ENCODE results near the gene PPP4R3B. TPM values are rescaled to one million over a fixed set of nuclear protein-coding genes. Genes with fewer than 3 reads are reported as not detected.

PPP4R3B gene
- total RNA-seq, 1 donor from 2014 or later = 38.2 TPM

DNA sequence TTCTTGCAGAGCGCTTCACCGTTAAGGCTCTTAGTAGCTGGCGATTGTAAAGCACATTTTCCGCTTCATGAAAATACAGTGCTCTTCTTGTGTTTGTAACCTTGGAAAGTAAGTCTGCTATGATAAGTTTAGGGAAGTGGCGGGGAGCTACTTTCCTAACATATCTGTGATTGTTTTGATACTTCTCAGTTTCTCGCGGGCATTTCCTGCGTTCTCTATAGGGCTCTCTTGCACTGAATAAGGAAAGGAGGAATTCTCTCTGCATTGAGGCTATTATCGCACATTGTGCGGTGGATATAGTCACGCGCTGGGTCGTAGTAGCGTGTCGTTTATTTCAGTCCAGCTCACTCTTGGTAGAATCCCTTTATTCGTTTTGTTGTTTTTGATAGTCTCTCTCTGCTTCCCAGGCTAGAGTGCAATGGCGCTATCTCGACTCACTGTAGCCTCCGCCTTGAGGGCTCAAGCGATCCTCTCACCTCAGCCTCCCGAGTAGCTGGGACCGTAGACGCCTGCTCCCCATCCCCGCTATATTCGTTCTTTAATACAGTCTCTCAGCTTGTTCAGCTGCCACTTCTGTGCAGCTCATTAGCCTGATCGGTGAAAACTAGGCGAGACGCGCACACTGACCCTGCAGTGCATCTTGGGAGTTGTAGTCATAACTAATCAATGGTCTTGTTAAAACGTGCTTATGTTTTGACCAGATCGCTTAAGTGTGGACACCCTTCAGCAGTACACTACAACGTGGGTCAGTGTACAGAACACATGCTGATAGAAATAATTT, 1.0 kb upstream of the PPP4R3B start:
- no peak for FAIRE-seq
- no peaks in the 10 kb centered on the region for H3K9me3 ChIP-seq (ENCODE audit: insufficient read depth, low read depth, low read length)
- peaks cover 80% of the 10 kb centered on the region for H3K79me2 ChIP-seq (ENCODE audit: insufficient read depth, low read length)
- Mint-ChIP-seq H3K27me3 (ENCODE audit: low read depth, unreplicated experiment) (no peaks in the 10 kb centered on the region), H3K9me3 (ENCODE audit: unreplicated experiment) (no peaks in the 10 kb centered on the region), H3K36me3 (ENCODE audit: low read depth, unreplicated experiment) (peaks cover 3% of the 10 kb centered on the region), H3K4me3 (ENCODE audit: unreplicated experiment) (no peak overlapping the region), H3K4me1 (ENCODE audit: low read depth, unreplicated experiment) (peaks cover 7% of the 10 kb centered on the region), H3K27ac (ENCODE audit: unreplicated experiment) (no peak overlapping the region)
- DNase-seq (ENCODE audit: low read depth) = peak; percentile 41
- peaks cover 5% of the 10 kb centered on the region for H3K4me1 ChIP-seq (ENCODE audit: insufficient read depth, low read length)
- peak overlapping the region; percentile 98 for H3K4me3 ChIP-seq (ENCODE audit: insufficient read depth, low read depth, low read length)
- H4K20me1 ChIP-seq (ENCODE audit: insufficient read depth, low read length) = peaks cover 13% of the 10 kb centered on the region
- peaks cover 2% of the 10 kb centered on the region for H3K36me3 ChIP-seq (ENCODE audit: insufficient read depth, low read length)
- peak overlapping the region; percentile 82 for H2AFZ ChIP-seq (ENCODE audit: low read depth, low read length)
- H3K9ac ChIP-seq (ENCODE audit: low read length) = peak overlapping the region; percentile 98
- TF ChIP-seq EZH2 (IDR thresholded peaks at IDR 0.05; ENCODE audit: insufficient read depth, low read length) = no peak
- TF ChIP-seq, protein P1, sequence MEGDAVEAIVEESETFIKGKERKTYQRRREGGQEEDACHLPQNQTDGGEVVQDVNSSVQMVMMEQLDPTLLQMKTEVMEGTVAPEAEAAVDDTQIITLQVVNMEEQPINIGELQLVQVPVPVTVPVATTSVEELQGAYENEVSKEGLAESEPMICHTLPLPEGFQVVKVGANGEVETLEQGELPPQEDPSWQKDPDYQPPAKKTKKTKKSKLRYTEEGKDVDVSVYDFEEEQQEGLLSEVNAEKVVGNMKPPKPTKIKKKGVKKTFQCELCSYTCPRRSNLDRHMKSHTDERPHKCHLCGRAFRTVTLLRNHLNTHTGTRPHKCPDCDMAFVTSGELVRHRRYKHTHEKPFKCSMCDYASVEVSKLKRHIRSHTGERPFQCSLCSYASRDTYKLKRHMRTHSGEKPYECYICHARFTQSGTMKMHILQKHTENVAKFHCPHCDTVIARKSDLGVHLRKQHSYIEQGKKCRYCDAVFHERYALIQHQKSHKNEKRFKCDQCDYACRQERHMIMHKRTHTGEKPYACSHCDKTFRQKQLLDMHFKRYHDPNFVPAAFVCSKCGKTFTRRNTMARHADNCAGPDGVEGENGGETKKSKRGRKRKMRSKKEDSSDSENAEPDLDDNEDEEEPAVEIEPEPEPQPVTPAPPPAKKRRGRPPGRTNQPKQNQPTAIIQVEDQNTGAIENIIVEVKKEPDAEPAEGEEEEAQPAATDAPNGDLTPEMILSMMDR (IDR thresholded peaks at IDR 0.05; ENCODE audit: insufficient read depth, low read depth, low read length) = no peak
- H3K27me3 ChIP-seq (ENCODE audit: insufficient read depth, low read length) = no peaks in the 10 kb centered on the region
- peak overlapping the region; percentile 89 for H3K4me2 ChIP-seq (ENCODE audit: low read length)
- H3K27ac ChIP-seq (ENCODE audit: low read depth, low read length) = peak overlapping the region; percentile 94

- DNase-seq (ENCODE audit: low read depth) (no peak), FAIRE-seq (no peak)
- H2AFZ ChIP-seq (ENCODE audit: low read depth, low read length) = peak overlapping the region; percentile 82
- H3K36me3 ChIP-seq (ENCODE audit: insufficient read depth, low read length) = peaks cover 4% of the 10 kb centered on the region
- no peaks in the 10 kb centered on the region for H3K27me3 ChIP-seq (ENCODE audit: insufficient read depth, low read length)
- H3K27ac ChIP-seq (ENCODE audit: low read depth, low read length) = peak overlapping the region; percentile 94
- peak overlapping the region; percentile 98 for H3K4me3 ChIP-seq (ENCODE audit: insufficient read depth, low read depth, low read length)
- peaks cover 86% of the 10 kb centered on the region for H3K79me2 ChIP-seq (ENCODE audit: insufficient read depth, low read length)
- Mint-ChIP-seq H3K9me3 (ENCODE audit: unreplicated experiment) (no peaks in the 10 kb centered on the region), H3K4me3 (ENCODE audit: unreplicated experiment) (no peak overlapping the region), H3K4me1 (ENCODE audit: low read depth, unreplicated experiment) (peaks cover 7% of the 10 kb centered on the region), H3K27ac (ENCODE audit: unreplicated experiment) (no peak overlapping the region), H3K36me3 (ENCODE audit: low read depth, unreplicated experiment) (peaks cover 6% of the 10 kb centered on the region), H3K27me3 (ENCODE audit: low read depth, unreplicated experiment) (no peaks in the 10 kb centered on the region)
- no peaks in the 10 kb centered on the region for H3K9me3 ChIP-seq (ENCODE audit: insufficient read depth, low read depth, low read length)
- H3K4me2 ChIP-seq (ENCODE audit: low read length) = peak overlapping the region; percentile 89
- H4K20me1 ChIP-seq (ENCODE audit: insufficient read depth, low read length) = peaks cover 13% of the 10 kb centered on the region
- peak overlapping the region; percentile 98 for H3K9ac ChIP-seq (ENCODE audit: low read length)
- peaks cover 5% of the 10 kb centered on the region for H3K4me1 ChIP-seq (ENCODE audit: insufficient read depth, low read length)
- TF ChIP-seq, protein P1 (IDR thresholded peaks at IDR 0.05; ENCODE audit: insufficient read depth, low read depth, low read length) = no peak
- no peak for TF ChIP-seq EZH2 (IDR thresholded peaks at IDR 0.05; ENCODE audit: insufficient read depth, low read length)
Observed at GRCh38 chr2:55618025-55618274, 528 bp upstream of the PPP4R3B start.

DNA sequence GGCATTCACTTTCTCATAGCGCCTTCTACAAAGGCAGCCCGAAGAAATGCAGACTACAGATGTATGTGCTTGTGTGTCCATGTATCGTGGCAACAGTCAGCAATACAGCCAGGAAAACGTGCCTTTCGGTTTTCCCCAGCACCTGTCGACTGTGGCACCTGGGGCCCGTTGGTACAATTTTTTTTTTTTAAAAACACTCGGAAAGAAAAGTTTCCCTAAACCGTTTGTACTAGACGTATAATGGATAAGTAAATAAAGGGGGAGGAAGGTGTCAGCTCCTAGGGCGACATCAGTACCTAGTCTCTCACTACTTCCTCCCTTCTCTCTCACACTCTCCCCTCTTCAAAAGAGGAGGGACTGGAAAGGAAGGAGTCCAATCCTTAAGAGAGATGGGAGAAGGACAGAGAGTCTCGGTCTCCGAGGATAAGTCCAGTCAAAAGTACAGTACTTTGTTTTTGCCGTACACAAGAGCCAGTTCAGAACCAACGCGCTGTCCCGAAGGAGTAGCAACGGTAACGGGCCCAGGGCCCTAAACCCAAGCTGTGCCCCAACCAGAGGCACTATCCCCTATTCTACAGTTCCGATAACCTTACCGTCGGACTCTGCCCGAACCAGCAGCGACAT, 759 bp downstream of the PPP4R3B start:
- Histone ChIP-seq H3K9me3 (ENCODE audit: insufficient read depth, low read depth, low read length) (no peaks in the 10 kb centered on the region), H3K9ac (ENCODE audit: low read length) (peak overlapping the region; percentile 98), H3K27ac (ENCODE audit: low read depth, low read length) (peak overlapping the region; percentile 92), H3K4me1 (ENCODE audit: insufficient read depth, low read length) (peaks cover 5% of the 10 kb centered on the region), H4K20me1 (ENCODE audit: insufficient read depth, low read length) (peaks cover 13% of the 10 kb centered on the region), H3K4me3 (ENCODE audit: insufficient read depth, low read depth, low read length) (peak overlapping the region; percentile 92), H2AFZ (ENCODE audit: low read depth, low read length) (peak overlapping the region; percentile 72), H3K36me3 (ENCODE audit: insufficient read depth, low read length) (peaks cover 4% of the 10 kb centered on the region), H3K4me2 (ENCODE audit: low read length) (peak overlapping the region; percentile 84), H3K27me3 (ENCODE audit: insufficient read depth, low read length) (no peaks in the 10 kb centered on the region), H3K79me2 (ENCODE audit: insufficient read depth, low read length) (peaks cover 88% of the 10 kb centered on the region)
- H3K36me3 Mint-ChIP-seq (ENCODE audit: low read depth, unreplicated experiment) = peaks cover 7% of the 10 kb centered on the region
- no peak overlapping the region for H3K27ac Mint-ChIP-seq (ENCODE audit: unreplicated experiment)
- H3K9me3 Mint-ChIP-seq (ENCODE audit: unreplicated experiment) = no peaks in the 10 kb centered on the region
- TF ChIP-seq, protein P1 (IDR thresholded peaks at IDR 0.05; ENCODE audit: insufficient read depth, low read depth, low read length) = no peak
- no peak for TF ChIP-seq EZH2 (IDR thresholded peaks at IDR 0.05; ENCODE audit: insufficient read depth, low read length)
- DNase-seq (ENCODE audit: low read depth) (peak; percentile 52), FAIRE-seq (no peak)
- peaks cover 7% of the 10 kb centered on the region for H3K4me1 Mint-ChIP-seq (ENCODE audit: low read depth, unreplicated experiment)
- H3K4me3 Mint-ChIP-seq (ENCODE audit: unreplicated experiment) = no peak overlapping the region
- no peaks in the 10 kb centered on the region for H3K27me3 Mint-ChIP-seq (ENCODE audit: low read depth, unreplicated experiment)

Data from astrocyte (in vitro differentiated cells and primary cell).